ENCODE results near the gene SUGCT. TPM values are rescaled to one million over a fixed set of nuclear protein-coding genes. Genes with fewer than 3 reads are reported as not detected.

The SUGCT gene
- total RNA-seq, 2 experiments from 2014 or later, result not detected

GRCh38 chr7:40726559-40726958 is 591.8 kb downstream of the SUGCT start:
- ChIA-PET CTCF (ENCODE audit: unreplicated experiment) (no interaction called here), POLR2A (no interaction called here)
- no peak for TF ChIP-seq EZH2phosphoT487 (IDR thresholded peaks at IDR 0.05; ENCODE audit: borderline replicate concordance, low read depth, low read length)
- no peak for TF ChIP-seq CTCF (conservative IDR thresholded peaks at IDR 0.05; ENCODE audit: low read length)
- no peak overlapping the region for H2AFZ ChIP-seq (ENCODE audit: low read length)
- H3K4me1 ChIP-seq (ENCODE audit: insufficient read depth, low read length, poor library complexity, severe bottlenecking), result no peaks in the 10 kb centered on the region
- H3K79me2 ChIP-seq (ENCODE audit: insufficient read depth, low read depth, low read length), result no peaks in the 10 kb centered on the region
- DNase-seq (ENCODE audit: low spot score), result no peak
- intact Hi-C loops (cut with micrococcal nuclease; ENCODE audit: unreplicated experiment), result no loop called here
- no TSS peak for BruUV-seq (replicated peaks)
- H3K27ac ChIP-seq (ENCODE audit: low read depth, low read length, poor library complexity, severe bottlenecking), result no peak overlapping the region
- H3K4me2 ChIP-seq (ENCODE audit: low read length), result no peak overlapping the region
- no peaks in the 10 kb centered on the region for H4K20me1 ChIP-seq (ENCODE audit: insufficient read depth, low read length)
- H3K4me3 ChIP-seq (ENCODE audit: low read depth, low read length, poor library complexity, severe bottlenecking), result no peak overlapping the region
- H3K9me3 ChIP-seq (ENCODE audit: low read length), result no peaks in the 10 kb centered on the region
- H3K9me2 ChIP-seq (ENCODE audit: insufficient read depth, low read length), result no peaks in the 10 kb centered on the region
- no peaks in the 10 kb centered on the region for H3K36me3 ChIP-seq (ENCODE audit: insufficient read depth, low read length)

GRCh38 chr7:40733114-40733513 is 598.3 kb downstream of the SUGCT start:
- no peak for TF ChIP-seq CTCF (conservative IDR thresholded peaks at IDR 0.05; ENCODE audit: low read length)
- intact Hi-C loops (cut with micrococcal nuclease; ENCODE audit: unreplicated experiment), result no loop called here
- POLR2A ChIA-PET, result no interaction called here
- CTCF ChIA-PET (ENCODE audit: unreplicated experiment), result no interaction called here
- Histone ChIP-seq H2AFZ (ENCODE audit: low read length) (no peak overlapping the region), H3K4me3 (ENCODE audit: low read depth, low read length, poor library complexity, severe bottlenecking) (no peak overlapping the region), H3K27ac (ENCODE audit: low read depth, low read length, poor library complexity, severe bottlenecking) (no peak overlapping the region), H3K36me3 (ENCODE audit: insufficient read depth, low read length) (no peaks in the 10 kb centered on the region), H4K20me1 (ENCODE audit: insufficient read depth, low read length) (no peaks in the 10 kb centered on the region), H3K9me3 (ENCODE audit: low read length) (no peaks in the 10 kb centered on the region), H3K79me2 (ENCODE audit: insufficient read depth, low read depth, low read length) (no peaks in the 10 kb centered on the region), H3K4me2 (ENCODE audit: low read length) (no peak overlapping the region), H3K9me2 (ENCODE audit: insufficient read depth, low read length) (no peaks in the 10 kb centered on the region), H3K4me1 (ENCODE audit: insufficient read depth, low read length, poor library complexity, severe bottlenecking) (no peaks in the 10 kb centered on the region)
- DNase-seq (ENCODE audit: low spot score), result no peak
- no TSS peak for BruUV-seq (replicated peaks)

- BruUV-seq (replicated peaks), result no TSS peak
- no peak overlapping the region for H2AFZ ChIP-seq (ENCODE audit: low read length)
Measured at GRCh38 chr7:40733578-40733977, 598.8 kb downstream of the SUGCT start.

More at GRCh38 chr7:40733578-40733977, 598.8 kb downstream of the SUGCT start:
- DNase-seq (ENCODE audit: low spot score), result no peak
- no peak for TF ChIP-seq CTCF (conservative IDR thresholded peaks at IDR 0.05; ENCODE audit: low read length)
- H3K4me1 ChIP-seq (ENCODE audit: insufficient read depth, low read length, poor library complexity, severe bottlenecking), result no peaks in the 10 kb centered on the region
- H4K20me1 ChIP-seq (ENCODE audit: insufficient read depth, low read length), result no peaks in the 10 kb centered on the region
- no peaks in the 10 kb centered on the region for H3K9me2 ChIP-seq (ENCODE audit: insufficient read depth, low read length)
- no peak overlapping the region for H3K27ac ChIP-seq (ENCODE audit: low read depth, low read length, poor library complexity, severe bottlenecking)
- no peak overlapping the region for H3K4me3 ChIP-seq (ENCODE audit: low read depth, low read length, poor library complexity, severe bottlenecking)
- intact Hi-C loops (cut with micrococcal nuclease; ENCODE audit: unreplicated experiment), result no loop called here
- no peaks in the 10 kb centered on the region for H3K79me2 ChIP-seq (ENCODE audit: insufficient read depth, low read depth, low read length)
- H3K4me2 ChIP-seq (ENCODE audit: low read length), result no peak overlapping the region
- POLR2A ChIA-PET, result no interaction called here
- H3K36me3 ChIP-seq (ENCODE audit: insufficient read depth, low read length), result no peaks in the 10 kb centered on the region
- no peaks in the 10 kb centered on the region for H3K9me3 ChIP-seq (ENCODE audit: low read length)
- CTCF ChIA-PET (ENCODE audit: unreplicated experiment), result no interaction called here

All from OCI-LY7 (cell line).